ENCODE measurements around the gene ASB15.

The ASB15 gene

GRCh38 chr7:123637878-123638277, 36.3 kb downstream of the ASB15 start:
- no peak for DNase-seq

- DNase-seq = no peak
These were observed 38.0 kb downstream of the ASB15 start for GRCh38 chr7:123639631-123640030.

GRCh38 chr7:123640583-123640982, 39.0 kb downstream of the ASB15 start:
- DNase-seq = no peak

- DNase-seq = no peak
These were observed 40.3 kb downstream of the ASB15 start for GRCh38 chr7:123641901-123642300.

GRCh38 chr7:123643495-123644441, 42.1 kb downstream of the ASB15 start:
- peak; percentile 74 to 96 (median 85) for DNase-seq

- peak in 2 of 3 experiments; percentile 39 to 40 for DNase-seq
These were observed 43.9 kb downstream of the ASB15 start for GRCh38 chr7:123645516-123645915.

- DNase-seq = no peak
These were observed 45.6 kb downstream of the ASB15 start for GRCh38 chr7:123647106-123647730.

GRCh38 chr7:123649964-123650363, 48.3 kb downstream of the ASB15 start:
- DNase-seq = no peak

GRCh38 chr7:123650595-123650994, 49.0 kb downstream of the ASB15 start:
- DNase-seq = no peak

GRCh38 chr7:123652406-123652805, 50.8 kb downstream of the ASB15 start:
- DNase-seq = no peak

GRCh38 chr7:123653162-123653561, 51.5 kb downstream of the ASB15 start:
- DNase-seq = no peak

GRCh38 chr7:123655614-123656013, 54.0 kb downstream of the ASB15 start, which contains the start of gene LMOD2:
Gene LMOD2, plus strand, starts transcription at chr7:123655866. Its CDS starts 98 bp downstream, at chr7:123655964.
- no peak for DNase-seq

- no peak for DNase-seq
These were observed 55.1 kb downstream of the ASB15 start for GRCh38 chr7:123656544-123657303.

GRCh38 chr7:123657304-123657685, 55.7 kb downstream of the ASB15 start:
- DNase-seq = no peak

GRCh38 chr7:123658023-123658422, 56.4 kb downstream of the ASB15 start:
- DNase-seq = no peak

GRCh38 chr7:123660514-123661354, 59.1 kb downstream of the ASB15 start:
- no peak for DNase-seq

- no peak for DNase-seq
These were observed 60.1 kb downstream of the ASB15 start for GRCh38 chr7:123661765-123662164.

GRCh38 chr7:123662293-123662692, 60.7 kb downstream of the ASB15 start:
- no peak for DNase-seq

GRCh38 chr7:123662755-123663154, 61.1 kb downstream of the ASB15 start:
- no peak for DNase-seq

- no peak for DNase-seq
These were observed 61.6 kb downstream of the ASB15 start for GRCh38 chr7:123663200-123663599.

GRCh38 chr7:123665157-123665556, 63.5 kb downstream of the ASB15 start:
- peak in 1 of 3 experiments; percentile 19 for DNase-seq

- DNase-seq = no peak
These were observed 64.3 kb downstream of the ASB15 start for GRCh38 chr7:123665896-123666295.
